ENCODE results near the gene NKX2-3.

The NKX2-3 gene

DNA sequence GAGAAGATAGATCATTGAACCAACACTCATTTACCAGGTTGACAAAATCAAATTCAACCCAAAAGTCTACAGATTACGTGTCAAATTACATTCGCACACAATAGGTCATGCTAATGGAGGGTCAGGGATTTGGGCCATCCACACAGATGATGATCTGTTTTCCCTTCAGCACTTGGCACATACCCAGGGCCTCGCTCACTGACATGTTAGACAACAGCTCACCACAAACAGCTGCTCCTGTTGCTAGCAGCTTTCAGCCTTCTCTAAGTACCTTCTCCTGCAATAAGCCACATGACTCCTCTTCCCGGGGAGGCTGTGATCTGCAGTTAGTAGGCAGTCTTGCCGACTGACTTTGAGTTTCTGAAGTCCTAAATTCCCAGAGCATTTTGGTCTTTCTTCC is 18.4 kb downstream of the NKX2-3 start (continued):
- TF ChIP-seq ZNF701 (tag by site-specific recombination; IDR thresholded peaks at IDR 0.05): no peak

DNA sequence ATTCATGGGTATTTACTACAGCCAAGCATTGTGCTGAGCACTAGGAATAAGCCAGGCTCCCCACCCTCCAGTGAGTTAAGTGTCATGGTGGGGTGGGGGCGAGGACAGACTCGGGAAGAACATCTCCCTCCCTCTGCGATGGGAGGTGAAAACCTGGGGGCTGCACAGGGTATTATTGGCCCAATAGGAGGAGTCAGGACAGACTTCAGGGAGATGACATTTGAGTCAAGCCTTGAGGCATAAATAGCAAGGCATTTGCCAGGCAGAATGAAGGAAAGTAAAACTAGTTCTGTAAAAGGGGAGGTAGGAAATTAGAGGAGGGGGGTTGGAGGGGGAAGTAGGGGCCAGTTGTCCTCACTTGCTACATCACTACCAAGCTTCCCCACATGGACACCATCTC is 18.9 kb downstream of the NKX2-3 start:
- Histone ChIP-seq H3K9me3 (ENCODE audit: control insufficient read depth, insufficient read depth, low read depth, low read length) (no peaks in the 10 kb centered on the region), H3K4me1 (ENCODE audit: control insufficient read depth, insufficient read depth, low read length) (peaks cover 14% of the 10 kb centered on the region), H3K4me3 (ENCODE audit: low read depth, low read length) (no peak overlapping the region), H3K27ac (ENCODE audit: extremely low read depth, low read depth, low read length) (0 out of 2 replicates have a peak overlapping the region, but pooled peaks have one; percentile 21), H3K36me3 (ENCODE audit: control insufficient read depth in 2 of 2, insufficient read depth in 1 of 2, low read length in 2 of 2) (no peaks in the 10 kb centered on the region)
- POLR2A ChIA-PET: no interaction called here
- peak; percentile 25 for TF ChIP-seq ZNF335 (tag by site-specific recombination; conservative IDR thresholded peaks at IDR 0.05)
- 0 out of 2 replicates have a peak, but pooled peaks have one; percentile 5 for TF ChIP-seq SP3 (tag by site-specific recombination; IDR thresholded peaks at IDR 0.05)
- TF ChIP-seq, protein P1, sequence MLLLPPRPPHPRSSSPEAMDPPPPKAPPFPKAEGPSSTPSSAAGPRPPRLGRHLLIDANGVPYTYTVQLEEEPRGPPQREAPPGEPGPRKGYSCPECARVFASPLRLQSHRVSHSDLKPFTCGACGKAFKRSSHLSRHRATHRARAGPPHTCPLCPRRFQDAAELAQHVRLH (tag by site-specific recombination; IDR thresholded peaks at IDR 0.05): no peak
- no peak for TF ChIP-seq ZNF776 (tag by site-specific recombination; IDR thresholded peaks at IDR 0.05; ENCODE audit: borderline replicate concordance)
- TF ChIP-seq, protein P2, sequence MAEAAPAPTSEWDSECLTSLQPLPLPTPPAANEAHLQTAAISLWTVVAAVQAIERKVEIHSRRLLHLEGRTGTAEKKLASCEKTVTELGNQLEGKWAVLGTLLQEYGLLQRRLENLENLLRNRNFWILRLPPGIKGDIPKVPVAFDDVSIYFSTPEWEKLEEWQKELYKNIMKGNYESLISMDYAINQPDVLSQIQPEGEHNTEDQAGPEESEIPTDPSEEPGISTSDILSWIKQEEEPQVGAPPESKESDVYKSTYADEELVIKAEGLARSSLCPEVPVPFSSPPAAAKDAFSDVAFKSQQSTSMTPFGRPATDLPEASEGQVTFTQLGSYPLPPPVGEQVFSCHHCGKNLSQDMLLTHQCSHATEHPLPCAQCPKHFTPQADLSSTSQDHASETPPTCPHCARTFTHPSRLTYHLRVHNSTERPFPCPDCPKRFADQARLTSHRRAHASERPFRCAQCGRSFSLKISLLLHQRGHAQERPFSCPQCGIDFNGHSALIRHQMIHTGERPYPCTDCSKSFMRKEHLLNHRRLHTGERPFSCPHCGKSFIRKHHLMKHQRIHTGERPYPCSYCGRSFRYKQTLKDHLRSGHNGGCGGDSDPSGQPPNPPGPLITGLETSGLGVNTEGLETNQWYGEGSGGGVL (tag by site-specific recombination; IDR thresholded peaks at IDR 0.05): peak; percentile 87
- CTCF ChIA-PET: interaction anchor here (0.7 to 3.0 kb wide), 6 partner anchors 9 to 116 kb away, joined by 3 to 18 read pairs (median 4); no protein-coding TSS in a partner anchor

DNA sequence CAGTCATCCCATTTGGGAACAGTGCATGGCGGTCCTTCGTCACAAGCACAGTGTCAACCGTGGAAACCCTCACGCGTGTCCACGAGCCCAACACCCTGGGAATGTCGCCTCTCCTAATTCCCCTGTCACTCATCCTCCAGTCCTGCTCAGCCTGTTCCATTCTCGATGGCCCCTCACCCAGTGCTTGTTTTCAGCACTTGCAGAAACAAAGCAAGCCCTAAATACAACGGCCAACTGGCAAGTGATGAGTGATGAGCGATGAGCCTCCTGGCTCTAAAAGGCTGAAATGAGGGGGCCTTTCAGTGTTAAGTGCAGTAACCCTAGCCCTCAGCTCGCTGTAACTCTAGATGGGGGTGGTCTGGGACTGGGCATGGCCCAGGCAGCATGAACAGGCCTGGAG is 22.6 kb downstream of the NKX2-3 start:
- POLR2A ChIA-PET: no interaction called here
- H3K27ac ChIP-seq (ENCODE audit: extremely low read depth, low read depth, low read length): no peak overlapping the region
- no peaks in the 10 kb centered on the region for H3K9me3 ChIP-seq (ENCODE audit: control insufficient read depth, insufficient read depth, low read depth, low read length)
- peaks cover 14% of the 10 kb centered on the region for H3K4me1 ChIP-seq (ENCODE audit: control insufficient read depth, insufficient read depth, low read length)
- H3K36me3 ChIP-seq (ENCODE audit: control insufficient read depth in 2 of 2, insufficient read depth in 1 of 2, low read length in 2 of 2): no peaks in the 10 kb centered on the region
- no peak overlapping the region for H3K4me3 ChIP-seq (ENCODE audit: low read depth, low read length)
- CTCF ChIA-PET: no interaction called here
- TF ChIP-seq, protein P3, sequence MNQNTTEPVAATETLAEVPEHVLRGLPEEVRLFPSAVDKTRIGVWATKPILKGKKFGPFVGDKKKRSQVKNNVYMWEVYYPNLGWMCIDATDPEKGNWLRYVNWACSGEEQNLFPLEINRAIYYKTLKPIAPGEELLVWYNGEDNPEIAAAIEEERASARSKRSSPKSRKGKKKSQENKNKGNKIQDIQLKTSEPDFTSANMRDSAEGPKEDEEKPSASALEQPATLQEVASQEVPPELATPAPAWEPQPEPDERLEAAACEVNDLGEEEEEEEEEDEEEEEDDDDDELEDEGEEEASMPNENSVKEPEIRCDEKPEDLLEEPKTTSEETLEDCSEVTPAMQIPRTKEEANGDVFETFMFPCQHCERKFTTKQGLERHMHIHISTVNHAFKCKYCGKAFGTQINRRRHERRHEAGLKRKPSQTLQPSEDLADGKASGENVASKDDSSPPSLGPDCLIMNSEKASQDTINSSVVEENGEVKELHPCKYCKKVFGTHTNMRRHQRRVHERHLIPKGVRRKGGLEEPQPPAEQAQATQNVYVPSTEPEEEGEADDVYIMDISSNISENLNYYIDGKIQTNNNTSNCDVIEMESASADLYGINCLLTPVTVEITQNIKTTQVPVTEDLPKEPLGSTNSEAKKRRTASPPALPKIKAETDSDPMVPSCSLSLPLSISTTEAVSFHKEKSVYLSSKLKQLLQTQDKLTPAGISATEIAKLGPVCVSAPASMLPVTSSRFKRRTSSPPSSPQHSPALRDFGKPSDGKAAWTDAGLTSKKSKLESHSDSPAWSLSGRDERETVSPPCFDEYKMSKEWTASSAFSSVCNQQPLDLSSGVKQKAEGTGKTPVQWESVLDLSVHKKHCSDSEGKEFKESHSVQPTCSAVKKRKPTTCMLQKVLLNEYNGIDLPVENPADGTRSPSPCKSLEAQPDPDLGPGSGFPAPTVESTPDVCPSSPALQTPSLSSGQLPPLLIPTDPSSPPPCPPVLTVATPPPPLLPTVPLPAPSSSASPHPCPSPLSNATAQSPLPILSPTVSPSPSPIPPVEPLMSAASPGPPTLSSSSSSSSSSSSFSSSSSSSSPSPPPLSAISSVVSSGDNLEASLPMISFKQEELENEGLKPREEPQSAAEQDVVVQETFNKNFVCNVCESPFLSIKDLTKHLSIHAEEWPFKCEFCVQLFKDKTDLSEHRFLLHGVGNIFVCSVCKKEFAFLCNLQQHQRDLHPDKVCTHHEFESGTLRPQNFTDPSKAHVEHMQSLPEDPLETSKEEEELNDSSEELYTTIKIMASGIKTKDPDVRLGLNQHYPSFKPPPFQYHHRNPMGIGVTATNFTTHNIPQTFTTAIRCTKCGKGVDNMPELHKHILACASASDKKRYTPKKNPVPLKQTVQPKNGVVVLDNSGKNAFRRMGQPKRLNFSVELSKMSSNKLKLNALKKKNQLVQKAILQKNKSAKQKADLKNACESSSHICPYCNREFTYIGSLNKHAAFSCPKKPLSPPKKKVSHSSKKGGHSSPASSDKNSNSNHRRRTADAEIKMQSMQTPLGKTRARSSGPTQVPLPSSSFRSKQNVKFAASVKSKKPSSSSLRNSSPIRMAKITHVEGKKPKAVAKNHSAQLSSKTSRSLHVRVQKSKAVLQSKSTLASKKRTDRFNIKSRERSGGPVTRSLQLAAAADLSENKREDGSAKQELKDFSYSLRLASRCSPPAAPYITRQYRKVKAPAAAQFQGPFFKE (tag by site-specific recombination; IDR thresholded peaks at IDR 0.05; ENCODE audit: borderline replicate concordance): no peak
- TF ChIP-seq GLIS2 (tag by site-specific recombination; IDR thresholded peaks at IDR 0.05) (no peak), ZFP3 (tag by site-specific recombination; IDR thresholded peaks at IDR 0.05; ENCODE audit: low read depth) (no peak), ZNF311 (tag by site-specific recombination; IDR thresholded peaks at IDR 0.05; ENCODE audit: borderline replicate concordance) (no peak), ZNF530 (tag by site-specific recombination; IDR thresholded peaks at IDR 0.05; ENCODE audit: low read depth) (no peak), ZNF423 (tag by site-specific recombination; IDR thresholded peaks at IDR 0.05) (no peak), ZNF112 (tag by site-specific recombination; IDR thresholded peaks at IDR 0.05) (no peak), ZNF221 (tag by site-specific recombination; IDR thresholded peaks at IDR 0.05; ENCODE audit: borderline replicate concordance) (no peak), SCRT1 (tag by site-specific recombination; IDR thresholded peaks at IDR 0.05; ENCODE audit: borderline replicate concordance) (no peak), ZNF558 (tag by site-specific recombination; IDR thresholded peaks at IDR 0.05) (no peak)
- TF ChIP-seq, protein P4, sequence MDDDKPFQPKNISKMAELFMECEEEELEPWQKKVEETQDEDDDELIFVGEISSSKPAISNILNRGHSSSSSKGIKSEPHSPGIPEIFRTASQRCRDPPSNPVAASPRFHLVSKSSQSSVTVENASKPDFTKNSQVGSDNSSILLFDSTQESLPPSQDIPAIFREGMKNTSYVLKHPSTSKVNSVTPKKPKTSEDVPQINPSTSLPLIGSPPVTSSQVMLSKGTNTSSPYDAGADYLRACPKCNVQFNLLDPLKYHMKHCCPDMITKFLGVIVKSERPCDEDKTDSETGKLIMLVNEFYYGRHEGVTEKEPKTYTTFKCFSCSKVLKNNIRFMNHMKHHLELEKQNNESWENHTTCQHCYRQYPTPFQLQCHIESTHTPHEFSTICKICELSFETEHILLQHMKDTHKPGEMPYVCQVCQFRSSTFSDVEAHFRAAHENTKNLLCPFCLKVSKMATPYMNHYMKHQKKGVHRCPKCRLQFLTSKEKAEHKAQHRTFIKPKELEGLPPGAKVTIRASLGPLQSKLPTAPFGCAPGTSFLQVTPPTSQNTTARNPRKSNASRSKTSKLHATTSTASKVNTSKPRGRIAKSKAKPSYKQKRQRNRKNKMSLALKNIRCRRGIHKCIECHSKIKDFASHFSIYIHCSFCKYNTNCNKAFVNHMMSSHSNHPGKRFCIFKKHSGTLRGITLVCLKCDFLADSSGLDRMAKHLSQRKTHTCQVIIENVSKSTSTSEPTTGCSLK (tag by site-specific recombination; IDR thresholded peaks at IDR 0.05): no peak
- TF ChIP-seq, protein P5, sequence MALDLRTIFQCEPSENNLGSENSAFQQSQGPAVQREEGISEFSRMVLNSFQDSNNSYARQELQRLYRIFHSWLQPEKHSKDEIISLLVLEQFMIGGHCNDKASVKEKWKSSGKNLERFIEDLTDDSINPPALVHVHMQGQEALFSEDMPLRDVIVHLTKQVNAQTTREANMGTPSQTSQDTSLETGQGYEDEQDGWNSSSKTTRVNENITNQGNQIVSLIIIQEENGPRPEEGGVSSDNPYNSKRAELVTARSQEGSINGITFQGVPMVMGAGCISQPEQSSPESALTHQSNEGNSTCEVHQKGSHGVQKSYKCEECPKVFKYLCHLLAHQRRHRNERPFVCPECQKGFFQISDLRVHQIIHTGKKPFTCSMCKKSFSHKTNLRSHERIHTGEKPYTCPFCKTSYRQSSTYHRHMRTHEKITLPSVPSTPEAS (tag by site-specific recombination; IDR thresholded peaks at IDR 0.05): no peak
